ENCODE results near the gene LRRC73.
A peak's percentile ranks its signal among the peaks of the same experiment; 100 is the strongest.
"Not testable (repeated sequence)": the region's sequence is repeated elsewhere in the genome, so short reads cannot be mapped to it uniquely, and the experiment has no call there.

Gene LRRC73

GRCh38 chr6:43467752-43468151 is 42.4 kb downstream of the LRRC73 start:
- DNase-seq (ENCODE audit: low read depth), result no peak
- H3K4me3 ChIP-seq (ENCODE audit: low read depth, low read length), result no peak overlapping the region
- TF ChIP-seq MYC (IDR thresholded peaks at IDR 0.05; ENCODE audit: low read depth, low read length) (no peak), CTCF (IDR thresholded peaks at IDR 0.05; ENCODE audit: low read depth, low read length) (no peak), MAX (IDR thresholded peaks at IDR 0.05; ENCODE audit: low read depth, low read length) (no peak), POLR2A (IDR thresholded peaks at IDR 0.05; ENCODE audit: extremely low read depth, insufficient read length) (no peak)

- DNase-seq (ENCODE audit: low read depth); H3K4me3 ChIP-seq (ENCODE audit: low read depth, low read length): not testable (repeated sequence)
Observed at GRCh38 chr6:43467265-43467664, 42.9 kb downstream of the LRRC73 start.

- peak; percentile 52 for DNase-seq (ENCODE audit: low read depth)
- TF ChIP-seq CTCF (IDR thresholded peaks at IDR 0.05; ENCODE audit: low read depth, low read length) (no peak), POLR2A (IDR thresholded peaks at IDR 0.05; ENCODE audit: extremely low read depth, insufficient read length) (no peak), MAX (IDR thresholded peaks at IDR 0.05; ENCODE audit: low read depth, low read length) (no peak), MYC (IDR thresholded peaks at IDR 0.05; ENCODE audit: low read depth, low read length) (no peak)
- no peak overlapping the region for H3K4me3 ChIP-seq (ENCODE audit: low read depth, low read length)
Observed at GRCh38 chr6:43465948-43466347, 44.2 kb downstream of the LRRC73 start.

- DNase-seq (ENCODE audit: low read depth), result no peak
- no peak overlapping the region for H3K4me3 ChIP-seq (ENCODE audit: low read depth, low read length)
- TF ChIP-seq POLR2A (IDR thresholded peaks at IDR 0.05; ENCODE audit: extremely low read depth, insufficient read length), result no peak
- TF ChIP-seq MYC (IDR thresholded peaks at IDR 0.05; ENCODE audit: low read depth, low read length), result no peak
- TF ChIP-seq CTCF (IDR thresholded peaks at IDR 0.05; ENCODE audit: low read depth, low read length), result no peak
- no peak for TF ChIP-seq MAX (IDR thresholded peaks at IDR 0.05; ENCODE audit: low read depth, low read length)
Observed at GRCh38 chr6:43464337-43464736, 45.8 kb downstream of the LRRC73 start.

GRCh38 chr6:43461936-43462335 is 48.2 kb downstream of the LRRC73 start:
- no peak for TF ChIP-seq POLR2A (IDR thresholded peaks at IDR 0.05; ENCODE audit: extremely low read depth, insufficient read length)
- no peak for TF ChIP-seq CTCF (IDR thresholded peaks at IDR 0.05; ENCODE audit: low read depth, low read length)
- no peak for TF ChIP-seq MYC (IDR thresholded peaks at IDR 0.05; ENCODE audit: low read depth, low read length)
- TF ChIP-seq MAX (IDR thresholded peaks at IDR 0.05; ENCODE audit: low read depth, low read length), result no peak
- no peak for DNase-seq (ENCODE audit: low read depth)
- no peak overlapping the region for H3K4me3 ChIP-seq (ENCODE audit: low read depth, low read length)

GRCh38 chr6:43460032-43460431 is 50.1 kb downstream of the LRRC73 start:
- TF ChIP-seq MYC (IDR thresholded peaks at IDR 0.05; ENCODE audit: low read depth, low read length), result no peak
- no peak for TF ChIP-seq MAX (IDR thresholded peaks at IDR 0.05; ENCODE audit: low read depth, low read length)
- TF ChIP-seq POLR2A (IDR thresholded peaks at IDR 0.05; ENCODE audit: extremely low read depth, insufficient read length), result no peak
- TF ChIP-seq CTCF (IDR thresholded peaks at IDR 0.05; ENCODE audit: low read depth, low read length), result no peak

More at GRCh38 chr6:43460032-43460431, 50.1 kb downstream of the LRRC73 start:
- H3K4me3 ChIP-seq (ENCODE audit: low read depth, low read length), result no peak overlapping the region
- no peak for DNase-seq (ENCODE audit: low read depth)
